ENCODE measurements around the gene B4GALT6.

DNA sequence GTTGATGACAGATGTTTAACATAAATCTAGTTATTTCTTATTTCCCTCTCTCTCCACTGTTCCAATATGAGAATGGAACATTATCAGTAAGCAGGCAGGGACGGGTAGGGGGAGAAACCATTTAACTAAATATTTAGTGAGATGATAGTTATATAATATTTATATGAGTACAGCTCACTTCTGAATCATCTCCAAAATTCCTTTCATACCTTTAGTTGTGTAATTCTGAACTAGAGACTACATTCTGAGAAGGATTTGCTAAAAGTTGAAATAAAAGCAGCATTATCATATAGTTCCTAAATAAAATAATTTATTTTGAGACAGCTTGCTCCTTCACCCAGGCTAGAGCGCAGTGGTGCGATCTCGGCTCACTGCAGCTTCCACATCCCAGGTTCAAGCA lies 41.4 kb downstream of the B4GALT6 start:
- TF ChIP-seq, protein P1, sequence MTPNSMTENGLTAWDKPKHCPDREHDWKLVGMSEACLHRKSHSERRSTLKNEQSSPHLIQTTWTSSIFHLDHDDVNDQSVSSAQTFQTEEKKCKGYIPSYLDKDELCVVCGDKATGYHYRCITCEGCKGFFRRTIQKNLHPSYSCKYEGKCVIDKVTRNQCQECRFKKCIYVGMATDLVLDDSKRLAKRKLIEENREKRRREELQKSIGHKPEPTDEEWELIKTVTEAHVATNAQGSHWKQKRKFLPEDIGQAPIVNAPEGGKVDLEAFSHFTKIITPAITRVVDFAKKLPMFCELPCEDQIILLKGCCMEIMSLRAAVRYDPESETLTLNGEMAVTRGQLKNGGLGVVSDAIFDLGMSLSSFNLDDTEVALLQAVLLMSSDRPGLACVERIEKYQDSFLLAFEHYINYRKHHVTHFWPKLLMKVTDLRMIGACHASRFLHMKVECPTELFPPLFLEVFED (CRISPR knock-in tag; conservative IDR thresholded peaks at IDR 0.05), result no peak
- TF ChIP-seq, protein P2, sequence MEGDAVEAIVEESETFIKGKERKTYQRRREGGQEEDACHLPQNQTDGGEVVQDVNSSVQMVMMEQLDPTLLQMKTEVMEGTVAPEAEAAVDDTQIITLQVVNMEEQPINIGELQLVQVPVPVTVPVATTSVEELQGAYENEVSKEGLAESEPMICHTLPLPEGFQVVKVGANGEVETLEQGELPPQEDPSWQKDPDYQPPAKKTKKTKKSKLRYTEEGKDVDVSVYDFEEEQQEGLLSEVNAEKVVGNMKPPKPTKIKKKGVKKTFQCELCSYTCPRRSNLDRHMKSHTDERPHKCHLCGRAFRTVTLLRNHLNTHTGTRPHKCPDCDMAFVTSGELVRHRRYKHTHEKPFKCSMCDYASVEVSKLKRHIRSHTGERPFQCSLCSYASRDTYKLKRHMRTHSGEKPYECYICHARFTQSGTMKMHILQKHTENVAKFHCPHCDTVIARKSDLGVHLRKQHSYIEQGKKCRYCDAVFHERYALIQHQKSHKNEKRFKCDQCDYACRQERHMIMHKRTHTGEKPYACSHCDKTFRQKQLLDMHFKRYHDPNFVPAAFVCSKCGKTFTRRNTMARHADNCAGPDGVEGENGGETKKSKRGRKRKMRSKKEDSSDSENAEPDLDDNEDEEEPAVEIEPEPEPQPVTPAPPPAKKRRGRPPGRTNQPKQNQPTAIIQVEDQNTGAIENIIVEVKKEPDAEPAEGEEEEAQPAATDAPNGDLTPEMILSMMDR (IDR thresholded peaks at IDR 0.05 in 2 of 3, conservative IDR thresholded peaks at IDR 0.05 in 1 of 3; ENCODE audit: insufficient read depth in 2 of 3, low read depth in 1 of 3, low read length in 3 of 3), result no peak
